ENCODE data around the gene FBXW7. TPM values are rescaled to one million over a fixed set of nuclear protein-coding genes. Genes with fewer than 3 reads are reported as not detected.
A peak's percentile ranks its signal among the peaks of the same experiment; 100 is the strongest.

Gene FBXW7
- total RNA-seq, 1 donor: 59.7 TPM

DNA sequence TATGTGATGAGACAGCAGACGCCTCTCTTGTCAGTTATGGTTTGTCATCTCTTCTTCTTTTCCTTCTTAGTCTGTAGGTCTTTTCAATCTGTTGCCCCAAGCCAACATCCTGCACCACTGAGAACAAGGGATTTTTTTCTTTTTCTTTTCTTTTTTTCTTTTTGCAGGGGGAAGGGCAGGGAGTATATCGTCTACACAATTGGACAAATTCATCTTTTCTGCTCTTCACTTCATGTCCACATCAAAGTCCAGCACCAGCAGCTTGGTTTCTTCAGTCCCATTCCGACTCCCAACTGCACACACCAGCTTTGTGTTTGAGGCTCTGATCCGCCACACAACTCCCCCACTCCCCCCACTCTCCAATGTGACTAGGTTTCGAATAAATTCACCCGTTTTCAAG is 213.2 kb downstream of the FBXW7 start:
- DNase-seq (ENCODE audit: low read depth): no peak
- H3K4me3 ChIP-seq (ENCODE audit: low read depth, low read length): no peak overlapping the region
- TF ChIP-seq, protein P1, sequence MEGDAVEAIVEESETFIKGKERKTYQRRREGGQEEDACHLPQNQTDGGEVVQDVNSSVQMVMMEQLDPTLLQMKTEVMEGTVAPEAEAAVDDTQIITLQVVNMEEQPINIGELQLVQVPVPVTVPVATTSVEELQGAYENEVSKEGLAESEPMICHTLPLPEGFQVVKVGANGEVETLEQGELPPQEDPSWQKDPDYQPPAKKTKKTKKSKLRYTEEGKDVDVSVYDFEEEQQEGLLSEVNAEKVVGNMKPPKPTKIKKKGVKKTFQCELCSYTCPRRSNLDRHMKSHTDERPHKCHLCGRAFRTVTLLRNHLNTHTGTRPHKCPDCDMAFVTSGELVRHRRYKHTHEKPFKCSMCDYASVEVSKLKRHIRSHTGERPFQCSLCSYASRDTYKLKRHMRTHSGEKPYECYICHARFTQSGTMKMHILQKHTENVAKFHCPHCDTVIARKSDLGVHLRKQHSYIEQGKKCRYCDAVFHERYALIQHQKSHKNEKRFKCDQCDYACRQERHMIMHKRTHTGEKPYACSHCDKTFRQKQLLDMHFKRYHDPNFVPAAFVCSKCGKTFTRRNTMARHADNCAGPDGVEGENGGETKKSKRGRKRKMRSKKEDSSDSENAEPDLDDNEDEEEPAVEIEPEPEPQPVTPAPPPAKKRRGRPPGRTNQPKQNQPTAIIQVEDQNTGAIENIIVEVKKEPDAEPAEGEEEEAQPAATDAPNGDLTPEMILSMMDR (IDR thresholded peaks at IDR 0.05; ENCODE audit: insufficient read depth, low read length): no peak

GRCh38 chr4:152321923-152322322 is 214.0 kb downstream of the FBXW7 start:
- H3K4me3 ChIP-seq (ENCODE audit: low read depth, low read length): no peak overlapping the region
- DNase-seq (ENCODE audit: low read depth): no peak
- TF ChIP-seq, protein P1 (IDR thresholded peaks at IDR 0.05; ENCODE audit: insufficient read depth, low read length): no peak

GRCh38 chr4:152321398-152321797 is 214.5 kb downstream of the FBXW7 start:
- TF ChIP-seq, protein P1 (IDR thresholded peaks at IDR 0.05; ENCODE audit: insufficient read depth, low read length): no peak
- DNase-seq (ENCODE audit: low read depth): no peak

GRCh38 chr4:152316969-152317368 is 218.9 kb downstream of the FBXW7 start:
- no peak overlapping the region for H3K4me3 ChIP-seq (ENCODE audit: low read depth, low read length)
- peak; percentile 56 for DNase-seq (ENCODE audit: low read depth)
- TF ChIP-seq, protein P1 (IDR thresholded peaks at IDR 0.05; ENCODE audit: insufficient read depth, low read length): no peak

More at GRCh38 chr4:152321398-152321797, 214.5 kb downstream of the FBXW7 start:
- H3K4me3 ChIP-seq (ENCODE audit: low read depth, low read length): no peak overlapping the region

GRCh38 chr4:152310257-152310656 is 225.6 kb downstream of the FBXW7 start:
- TF ChIP-seq, protein P1 (IDR thresholded peaks at IDR 0.05; ENCODE audit: insufficient read depth, low read length): no peak
- no peak overlapping the region for H3K4me3 ChIP-seq (ENCODE audit: low read depth, low read length)
- no peak for DNase-seq (ENCODE audit: low read depth)

- TF ChIP-seq, protein P1 (IDR thresholded peaks at IDR 0.05; ENCODE audit: insufficient read depth, low read length): no peak
- no peak overlapping the region for H3K4me3 ChIP-seq (ENCODE audit: low read depth, low read length)
- no peak for DNase-seq (ENCODE audit: low read depth)
Measured at GRCh38 chr4:152309418-152309817, 226.5 kb downstream of the FBXW7 start.

DNA sequence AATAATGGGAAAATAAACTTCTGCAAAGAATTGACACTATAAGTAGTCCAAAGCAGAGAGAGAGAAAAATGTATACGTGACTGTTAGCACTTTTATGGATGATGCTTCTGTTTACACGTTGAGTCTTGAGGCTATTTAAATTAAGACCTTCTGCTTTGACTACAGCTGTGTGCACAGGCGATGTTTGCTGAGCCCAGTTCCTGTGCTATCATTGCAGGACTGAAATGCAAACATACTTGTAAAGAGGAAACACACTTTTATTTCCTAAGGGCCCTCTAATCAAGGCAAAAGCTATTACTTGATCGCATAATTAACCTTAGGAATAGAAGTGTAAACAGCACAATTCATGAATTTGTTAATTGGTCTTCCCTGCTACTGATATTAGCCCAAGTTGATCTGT is 226.9 kb downstream of the FBXW7 start:
- no peak for DNase-seq (ENCODE audit: low read depth)
- TF ChIP-seq, protein P1 (IDR thresholded peaks at IDR 0.05; ENCODE audit: insufficient read depth, low read length): no peak
- H3K4me3 ChIP-seq (ENCODE audit: low read depth, low read length): no peak overlapping the region

All from fibroblast of the aortic adventitia (primary cell).